ENCODE results near the gene OR10A2. TPM values are rescaled to one million over a fixed set of nuclear protein-coding genes. Genes with fewer than 3 reads are reported as not detected.

OR10A2 gene, protein sequence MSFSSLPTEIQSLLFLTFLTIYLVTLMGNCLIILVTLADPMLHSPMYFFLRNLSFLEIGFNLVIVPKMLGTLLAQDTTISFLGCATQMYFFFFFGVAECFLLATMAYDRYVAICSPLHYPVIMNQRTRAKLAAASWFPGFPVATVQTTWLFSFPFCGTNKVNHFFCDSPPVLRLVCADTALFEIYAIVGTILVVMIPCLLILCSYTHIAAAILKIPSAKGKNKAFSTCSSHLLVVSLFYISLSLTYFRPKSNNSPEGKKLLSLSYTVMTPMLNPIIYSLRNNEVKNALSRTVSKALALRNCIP
- not detected in 2 replicates for total RNA-seq (2014; rRNA removed; shearing (Covaris generic))
- total RNA-seq (2022), result not detected in 2 replicates
- not detected for Bru-seq, nascent RNA
- BruChase-seq, experiment 1, labeled RNA remaining after a 6-hour chase, result percentile 9 among the genes with signal in this experiment
- percentile 11 among the genes with signal in this experiment for BruChase-seq, experiment 2, labeled RNA remaining after a 2-hour chase
- long read RNA-seq, result 0 reads

DNA sequence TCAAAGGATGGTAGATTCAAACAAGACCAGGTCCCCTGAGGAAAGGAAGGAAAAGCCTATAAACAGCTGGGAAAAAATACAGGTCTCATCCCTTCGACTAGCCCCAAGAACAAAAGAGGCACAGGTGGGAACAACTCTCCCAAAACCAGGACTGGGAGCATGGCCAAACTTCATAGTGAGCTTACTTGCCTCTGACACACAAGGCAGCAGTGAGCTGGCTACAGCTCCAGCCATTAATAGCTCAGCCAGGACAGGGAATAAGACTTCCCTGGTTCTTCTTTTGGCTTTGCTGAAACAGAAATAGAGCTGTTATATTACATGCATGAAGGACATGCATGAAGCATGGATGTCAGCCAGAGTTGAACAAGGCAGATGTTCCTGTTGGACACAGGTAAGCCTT is at the start of gene OR10A2:
Gene OR10A2, plus strand, starts transcription at position 97 of the 400 bp plus-strand sequence. CDS start 6,698 bp downstream, outside the sequence.
- H3K9me2 ChIP-seq (ENCODE audit: insufficient read depth, low read length), result no peaks in the 10 kb centered on the region
- no peak within 1 kb of the TSS for H2AFZ ChIP-seq (ENCODE audit: low read length)
- intact Hi-C loops (cut with micrococcal nuclease; ENCODE audit: unreplicated experiment), result no loop called here
- no peak within 1 kb of the TSS for H3K27ac ChIP-seq (ENCODE audit: low read depth, low read length, poor library complexity, severe bottlenecking)
- CTCF ChIA-PET (ENCODE audit: unreplicated experiment), result no interaction called here
- no peaks in the 10 kb centered on the region for H3K9me3 ChIP-seq (ENCODE audit: low read length)
- no peak for DNase-seq (ENCODE audit: low spot score)
- H3K36me3 ChIP-seq (ENCODE audit: insufficient read depth, low read length), result no peaks in the 10 kb centered on the region
- TF ChIP-seq, protein P1, sequence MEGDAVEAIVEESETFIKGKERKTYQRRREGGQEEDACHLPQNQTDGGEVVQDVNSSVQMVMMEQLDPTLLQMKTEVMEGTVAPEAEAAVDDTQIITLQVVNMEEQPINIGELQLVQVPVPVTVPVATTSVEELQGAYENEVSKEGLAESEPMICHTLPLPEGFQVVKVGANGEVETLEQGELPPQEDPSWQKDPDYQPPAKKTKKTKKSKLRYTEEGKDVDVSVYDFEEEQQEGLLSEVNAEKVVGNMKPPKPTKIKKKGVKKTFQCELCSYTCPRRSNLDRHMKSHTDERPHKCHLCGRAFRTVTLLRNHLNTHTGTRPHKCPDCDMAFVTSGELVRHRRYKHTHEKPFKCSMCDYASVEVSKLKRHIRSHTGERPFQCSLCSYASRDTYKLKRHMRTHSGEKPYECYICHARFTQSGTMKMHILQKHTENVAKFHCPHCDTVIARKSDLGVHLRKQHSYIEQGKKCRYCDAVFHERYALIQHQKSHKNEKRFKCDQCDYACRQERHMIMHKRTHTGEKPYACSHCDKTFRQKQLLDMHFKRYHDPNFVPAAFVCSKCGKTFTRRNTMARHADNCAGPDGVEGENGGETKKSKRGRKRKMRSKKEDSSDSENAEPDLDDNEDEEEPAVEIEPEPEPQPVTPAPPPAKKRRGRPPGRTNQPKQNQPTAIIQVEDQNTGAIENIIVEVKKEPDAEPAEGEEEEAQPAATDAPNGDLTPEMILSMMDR (conservative IDR thresholded peaks at IDR 0.05; ENCODE audit: low read length), result no peak
- no peak for TF ChIP-seq EZH2phosphoT487 (IDR thresholded peaks at IDR 0.05; ENCODE audit: borderline replicate concordance, low read depth, low read length)
- no peaks in the 10 kb centered on the region for H3K79me2 ChIP-seq (ENCODE audit: insufficient read depth, low read depth, low read length)
- no TSS peak for BruUV-seq (replicated peaks)
- no peak within 1 kb of the TSS for H3K4me3 ChIP-seq (ENCODE audit: low read depth, low read length, poor library complexity, severe bottlenecking)
- H3K4me1 ChIP-seq (ENCODE audit: insufficient read depth, low read length, poor library complexity, severe bottlenecking), result no peaks in the 10 kb centered on the region
- no peaks in the 10 kb centered on the region for H4K20me1 ChIP-seq (ENCODE audit: insufficient read depth, low read length)
- H3K4me2 ChIP-seq (ENCODE audit: low read length), result no peak within 1 kb of the TSS
- POLR2A ChIA-PET, result interaction anchor here (0.6 to 1.7 kb wide), 4 partner anchors 8 to 50 kb away, joined by 3 to 6 read pairs (median 5); no protein-coding TSS in a partner anchor

DNA sequence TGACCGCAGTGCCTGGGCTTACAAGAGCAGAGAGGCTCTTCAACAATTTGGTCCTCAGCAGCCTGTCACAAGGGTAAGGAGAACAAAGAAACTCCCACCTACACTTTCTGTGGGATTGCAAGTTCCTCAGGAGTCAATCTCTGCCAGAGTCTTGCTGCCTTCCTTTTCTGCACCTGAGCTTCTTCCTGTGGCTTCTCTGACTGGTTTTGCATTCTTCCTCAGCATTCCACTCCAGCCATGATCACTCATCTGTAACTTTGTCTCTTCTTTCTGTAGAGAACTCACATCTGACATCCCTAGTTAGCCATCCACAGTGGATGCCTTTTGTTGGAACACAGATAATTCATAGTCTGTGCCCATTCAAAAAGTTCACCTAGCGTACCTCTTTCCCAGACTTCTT is 49.2 kb upstream of the OR10A2 start:
- Histone ChIP-seq H3K79me2 (ENCODE audit: insufficient read depth, low read depth, low read length) (no peaks in the 10 kb centered on the region), H4K20me1 (ENCODE audit: insufficient read depth, low read length) (no peaks in the 10 kb centered on the region), H3K4me2 (ENCODE audit: low read length) (no peak overlapping the region), H3K4me3 (ENCODE audit: low read depth, low read length, poor library complexity, severe bottlenecking) (no peak overlapping the region), H3K36me3 (ENCODE audit: insufficient read depth, low read length) (no peaks in the 10 kb centered on the region), H3K9me3 (ENCODE audit: low read length) (no peaks in the 10 kb centered on the region), H3K4me1 (ENCODE audit: insufficient read depth, low read length, poor library complexity, severe bottlenecking) (no peaks in the 10 kb centered on the region), H3K27ac (ENCODE audit: low read depth, low read length, poor library complexity, severe bottlenecking) (no peak overlapping the region), H3K9me2 (ENCODE audit: insufficient read depth, low read length) (no peaks in the 10 kb centered on the region), H2AFZ (ENCODE audit: low read length) (no peak overlapping the region)
- TF ChIP-seq EZH2phosphoT487 (IDR thresholded peaks at IDR 0.05; ENCODE audit: borderline replicate concordance, low read depth, low read length), result no peak
- TF ChIP-seq, protein P1 (conservative IDR thresholded peaks at IDR 0.05; ENCODE audit: low read length), result no peak
- no TSS peak for BruUV-seq (replicated peaks)
- no peak for DNase-seq (ENCODE audit: low spot score)
- intact Hi-C loops (cut with micrococcal nuclease; ENCODE audit: unreplicated experiment), result loop anchor here (5.0 to 10.0 kb wide), 2 partner anchors 461 to 629 kb away; no protein-coding TSS in a partner anchor
- CTCF ChIA-PET (ENCODE audit: unreplicated experiment), result no interaction called here
- POLR2A ChIA-PET, result no interaction called here

DNA sequence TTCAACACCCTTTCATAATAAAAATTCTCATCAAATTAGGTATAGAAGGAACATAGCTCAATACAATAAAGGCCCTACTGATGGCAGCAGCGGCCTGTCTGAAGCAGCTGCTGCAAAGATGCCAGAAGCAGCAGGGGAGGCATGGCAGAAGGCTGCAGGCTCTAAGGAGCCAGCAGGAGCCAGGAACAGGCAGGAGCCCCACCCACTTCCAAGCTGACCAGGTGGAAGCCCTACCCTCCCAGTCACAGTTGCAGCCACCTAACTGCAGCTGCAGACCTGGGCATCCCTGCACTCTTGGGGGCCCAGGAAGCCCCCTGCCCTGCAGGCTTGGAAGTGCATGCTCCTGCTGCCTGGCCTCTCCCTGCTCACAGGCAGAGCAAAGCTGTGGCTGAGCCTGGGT is 45.2 kb upstream of the OR10A2 start:
- Histone ChIP-seq H3K27ac (ENCODE audit: low read depth, low read length, poor library complexity, severe bottlenecking) (no peak overlapping the region), H3K4me1 (ENCODE audit: insufficient read depth, low read length, poor library complexity, severe bottlenecking) (no peaks in the 10 kb centered on the region), H3K9me3 (ENCODE audit: low read length) (no peaks in the 10 kb centered on the region; the same call in 1 of the 2 replicates), H3K79me2 (ENCODE audit: insufficient read depth, low read depth, low read length) (no peaks in the 10 kb centered on the region), H3K4me3 (ENCODE audit: low read depth, low read length, poor library complexity, severe bottlenecking) (no peak overlapping the region), H3K9me2 (ENCODE audit: insufficient read depth, low read length) (no peaks in the 10 kb centered on the region), H3K4me2 (ENCODE audit: low read length) (no peak overlapping the region), H4K20me1 (ENCODE audit: insufficient read depth, low read length) (no peaks in the 10 kb centered on the region), H2AFZ (ENCODE audit: low read length) (no peak overlapping the region), H3K36me3 (ENCODE audit: insufficient read depth, low read length) (no peaks in the 10 kb centered on the region)
- POLR2A ChIA-PET, result interaction anchor here (0.6 to 1.4 kb wide), 3 partner anchors 16 to 110 kb away, joined by 3 read pairs; no protein-coding TSS in a partner anchor
- DNase-seq (ENCODE audit: low spot score), result no peak
- BruUV-seq (replicated peaks), result no TSS peak
- CTCF ChIA-PET (ENCODE audit: unreplicated experiment), result no interaction called here
- intact Hi-C loops (cut with micrococcal nuclease; ENCODE audit: unreplicated experiment), result loop anchor here (2.0 to 10.0 kb wide), 2 partner anchors 29 to 457 kb away; no protein-coding TSS in a partner anchor
- TF ChIP-seq, protein P1 (conservative IDR thresholded peaks at IDR 0.05; ENCODE audit: low read length), result no peak
- TF ChIP-seq EZH2phosphoT487 (IDR thresholded peaks at IDR 0.05; ENCODE audit: borderline replicate concordance, low read depth, low read length), result no peak

All from OCI-LY7 (cell line).